GM12891 (cell line): ENCODE results near the gene SEL1L.
"Not testable (repeated sequence)": the region's sequence is repeated elsewhere in the genome, so short reads cannot be mapped to it uniquely, and the experiment has no call there.

Experiments used
- DNase-seq: peaks from one replicate; pipeline ENCODE4 v3.0.0; 2011; ENCODE audit warnings: low spot score; ENCODE audit not compliant: insufficient read length
- FAIRE-seq: peaks from 2 replicates; lab custom pipeline; 2011; peaks lifted over from hg19 to GRCh38; lab: Jason Lieb, UNC
- PAX5 ChIP-seq: IDR thresholded peaks from 2 replicates; pipeline ENCODE4 v1.6.1; 2011; ENCODE audit warnings: low read length, moderate library complexity, mild to moderate bottlenecking; ENCODE audit not compliant: insufficient read depth, severe bottlenecking
- POLR2A ChIP-seq: IDR thresholded peaks from 2 replicates; pipeline ENCODE4 v1.6.1; 2011; ENCODE audit warnings: low read depth, low read length, control low read depth
- POLR2AphosphoS5 ChIP-seq: IDR thresholded peaks from 2 replicates; pipeline ENCODE4 v1.6.1; 2011; ENCODE audit warnings: low read depth, low read length, control low read depth
- POU2F2 ChIP-seq: IDR thresholded peaks from 2 replicates; pipeline ENCODE4 v1.6.1; 2011; ENCODE audit warnings: low read depth, mild to moderate bottlenecking, control low read depth, low read length, moderate library complexity
- SPI1 ChIP-seq: IDR thresholded peaks from 2 replicates; pipeline ENCODE4 v1.6.1; 2011; ENCODE audit warnings: low read depth, low read length, control low read depth
- TAF1 ChIP-seq: IDR thresholded peaks from 2 replicates; pipeline ENCODE4 v1.6.1; 2011; ENCODE audit warnings: low read depth, low read length, control low read depth

The SEL1L gene

DNA sequence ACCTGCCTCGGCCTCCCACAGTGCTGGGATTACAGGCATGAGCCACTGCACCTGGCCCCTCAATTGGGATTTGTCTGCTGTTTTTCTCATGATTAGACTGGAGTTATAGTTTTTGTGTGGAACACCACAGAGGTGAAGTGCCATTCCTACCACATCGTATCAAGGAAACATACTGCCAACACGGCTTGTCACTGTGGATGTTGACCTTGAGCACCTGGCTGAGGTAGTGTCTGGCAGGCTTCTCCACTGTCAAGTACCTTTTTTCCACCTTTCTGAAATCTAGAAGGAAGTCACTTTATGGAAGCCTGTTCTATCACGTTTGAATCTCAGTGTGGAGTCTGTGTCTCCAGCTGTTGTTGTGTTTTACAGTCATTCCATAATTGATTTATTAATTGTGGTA lies 21.4 kb upstream of the SEL1L start:
- no peak for DNase-seq
- TF ChIP-seq PAX5, result no peak
- TF ChIP-seq POLR2A, result no peak
- no peak for TF ChIP-seq POU2F2
- TF ChIP-seq SPI1, result no peak
- no peak for TF ChIP-seq TAF1
- TF ChIP-seq POLR2AphosphoS5, result no peak
- FAIRE-seq, result no peak

DNA sequence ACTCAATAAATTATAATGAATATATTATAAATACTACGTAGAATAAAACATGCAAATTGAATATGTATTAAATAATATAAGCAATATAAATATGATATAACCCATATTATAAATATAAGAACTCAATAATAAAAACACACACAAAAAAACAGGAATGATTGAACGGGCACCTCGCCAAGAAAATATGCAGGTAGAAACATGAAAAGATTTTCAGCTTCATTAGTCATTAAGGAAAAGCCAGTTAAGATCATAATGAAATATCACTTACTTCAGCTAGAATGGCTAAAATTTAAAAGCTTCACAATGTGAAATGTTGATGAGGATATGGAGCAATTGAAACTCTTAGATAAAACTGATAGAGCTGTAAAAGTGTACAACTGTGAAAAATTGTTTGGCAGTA lies 17.8 kb upstream of the SEL1L start:
- DNase-seq, result no peak
- FAIRE-seq, result no peak
- no peak for TF ChIP-seq POU2F2
- no peak for TF ChIP-seq PAX5
- TF ChIP-seq SPI1, result no peak
- TF ChIP-seq POLR2A, result no peak
- no peak for TF ChIP-seq TAF1
- no peak for TF ChIP-seq POLR2AphosphoS5

- TF ChIP-seq TAF1, result no peak
- 0 out of 2 replicates have a peak, but pooled peaks have one; percentile 27 for TF ChIP-seq POU2F2
- peak; percentile 5 for DNase-seq
- FAIRE-seq, result peak; percentile 90
Observed at GRCh38 chr14:81550001-81550637, 16.5 kb upstream of the SEL1L start.

DNA sequence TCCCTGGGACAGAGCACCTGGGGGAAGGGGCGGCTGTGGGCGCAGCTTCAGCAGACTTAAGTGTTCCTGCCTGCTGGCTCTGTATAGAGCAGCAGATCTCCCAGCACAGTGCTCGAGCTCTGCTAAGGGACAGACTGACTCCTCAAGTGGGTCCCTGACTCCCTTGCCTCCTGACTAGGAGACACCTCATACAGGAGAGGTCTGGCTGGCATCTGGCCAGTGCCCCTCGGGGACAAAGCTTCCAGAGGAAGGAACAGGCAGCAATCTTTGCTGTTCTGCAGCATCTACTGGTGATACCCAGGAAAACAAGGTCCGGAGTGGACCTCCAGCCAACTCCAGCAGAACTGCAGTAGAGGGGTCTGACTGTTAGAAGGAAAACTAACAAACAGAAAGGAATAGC lies 7.6 kb upstream of the SEL1L start:
- not testable (repeated sequence) for FAIRE-seq, DNase-seq

- no peak for FAIRE-seq
- DNase-seq, result no peak
Observed at GRCh38 chr14:81537193-81537592, 3.5 kb upstream of the SEL1L start.

GRCh38 chr14:81536241-81536771 lies 2.7 kb upstream of the SEL1L start:
- TF ChIP-seq POU2F2 (no peak), POLR2AphosphoS5 (no peak), SPI1 (no peak), POLR2A (no peak), PAX5 (no peak), TAF1 (no peak)
- DNase-seq (no peak), FAIRE-seq (no peak)

More at GRCh38 chr14:81537193-81537592, 3.5 kb upstream of the SEL1L start:
- no peak for TF ChIP-seq PAX5
- TF ChIP-seq POLR2A, result no peak
- no peak for TF ChIP-seq SPI1

GRCh38 chr14:81535396-81536164 lies 1.9 kb upstream of the SEL1L start:
- TF ChIP-seq TAF1 (no peak), POLR2A (no peak), SPI1 (peak; percentile 66), PAX5 (no peak)
- FAIRE-seq (peak; percentile 60), DNase-seq (no peak)

DNA sequence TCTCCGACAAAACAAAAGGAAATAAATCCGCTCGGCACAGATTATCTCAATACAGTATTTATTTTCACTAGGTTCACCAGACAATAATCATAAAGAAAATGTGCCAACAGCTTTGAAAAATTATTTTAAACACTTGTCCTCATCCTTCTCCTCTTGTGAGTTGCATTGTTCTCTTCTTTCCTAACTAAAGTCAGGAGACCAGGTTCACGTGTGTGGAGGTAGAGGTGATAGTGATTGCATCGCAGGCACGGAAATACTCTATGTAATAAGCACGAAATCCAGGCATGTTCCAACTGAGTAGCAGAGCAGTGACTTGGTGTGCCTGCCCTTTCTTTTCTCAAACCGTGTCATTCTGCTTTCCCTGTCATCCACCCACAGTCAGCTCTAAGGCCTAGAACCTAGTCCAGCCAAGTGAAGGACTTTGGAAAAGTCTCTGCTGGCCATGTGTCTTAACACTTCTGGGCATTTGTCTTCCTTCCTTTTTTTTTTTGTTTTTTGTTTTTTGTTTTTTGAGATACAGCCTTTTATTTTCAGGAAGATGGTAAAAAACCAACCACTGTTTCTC lies 939 bp upstream of the SEL1L start:
- peak; percentile 74 for FAIRE-seq
- no peak for DNase-seq
- no peak for TF ChIP-seq POLR2AphosphoS5
- TF ChIP-seq TAF1, result no peak
- no peak for TF ChIP-seq PAX5

GRCh38 chr14:81533212-81533535 lies 479 bp downstream of the SEL1L start:
- no peak for DNase-seq
- FAIRE-seq, result no peak
- no peak for TF ChIP-seq POLR2AphosphoS5

DNA sequence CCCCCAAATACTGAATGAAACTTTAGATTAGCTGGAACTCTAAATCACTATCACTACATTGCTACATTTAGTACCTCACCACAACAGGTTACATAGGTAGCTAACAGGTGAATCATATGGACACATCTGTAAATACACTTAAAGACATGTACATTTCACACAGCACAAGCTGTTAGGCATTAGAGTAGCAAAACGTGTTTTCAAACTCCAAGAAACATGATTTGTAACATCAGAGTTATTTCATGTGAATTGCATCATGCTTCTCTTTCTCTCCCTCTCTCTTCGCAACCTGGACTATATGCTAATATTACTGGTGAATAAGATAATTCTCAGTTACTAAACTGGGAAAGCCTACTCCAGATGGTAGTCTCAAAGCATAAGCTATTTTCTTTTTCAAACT lies 4.3 kb downstream of the SEL1L start:
- no peak for DNase-seq
- TF ChIP-seq PAX5, result no peak
- no peak for TF ChIP-seq POLR2AphosphoS5
- no peak for TF ChIP-seq POLR2A
- no peak for TF ChIP-seq POU2F2
- no peak for TF ChIP-seq TAF1
- TF ChIP-seq SPI1, result no peak
- peak; percentile 43 for FAIRE-seq

DNA sequence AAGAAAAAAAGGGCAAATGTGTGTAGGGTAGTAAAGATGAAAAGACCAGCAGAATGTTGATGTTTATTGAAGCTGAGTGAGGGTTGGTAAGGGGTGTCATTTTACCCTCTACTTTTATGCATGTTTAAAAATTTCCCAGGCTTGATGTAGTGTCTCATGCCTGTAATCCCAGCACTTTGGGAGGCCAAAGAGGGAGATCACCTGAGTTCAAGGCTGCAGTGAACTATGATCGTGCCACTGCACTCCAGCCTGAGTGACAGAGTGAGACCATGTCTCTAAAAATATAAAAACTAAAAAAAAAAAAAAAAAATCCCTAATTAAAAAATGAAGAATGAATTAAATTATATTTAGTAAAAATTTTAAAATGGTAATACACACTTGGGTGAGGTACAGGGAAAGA lies 8.5 kb downstream of the SEL1L start:
- no peak for DNase-seq
- no peak for FAIRE-seq
- TF ChIP-seq POLR2A (no peak), POU2F2 (no peak), SPI1 (no peak), POLR2AphosphoS5 (no peak), TAF1 (no peak), PAX5 (no peak)
